Measurements from ENCODE around the gene WDR19. TPM values are rescaled to one million over a fixed set of nuclear protein-coding genes. Genes with fewer than 3 reads are reported as not detected.

The WDR19 gene
- total and polyA plus RNA-seq, 2 of the 4 experiments (the other 2 are of a cell fraction) = 16.0 to 22.6 TPM

DNA sequence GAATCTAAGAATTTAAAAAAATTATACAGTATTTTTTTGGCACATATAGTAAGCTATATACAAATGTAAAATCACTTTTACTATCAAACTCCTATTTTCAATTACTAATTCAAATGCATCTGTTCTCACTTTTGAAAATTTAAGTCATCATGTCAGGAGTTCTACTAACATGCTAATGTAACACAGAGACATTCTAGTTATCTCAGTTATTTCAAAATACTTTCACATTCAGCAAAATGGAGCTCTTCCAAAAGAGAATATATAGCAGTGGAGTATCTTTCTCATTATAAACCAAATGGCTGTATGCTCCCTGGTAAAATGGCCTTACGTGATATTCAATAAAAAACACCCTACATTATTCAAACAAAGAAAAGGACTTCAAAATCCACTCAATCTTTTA lies 141.5 kb downstream of the WDR19 start:
- H2AK9ac ChIP-seq (replicated peaks; ENCODE audit: low read depth, low read length, poor library complexity) = no peak overlapping the region
- peaks cover 4% of the 10 kb centered on the region; the same call in 1 of the 2 replicates for H3K4me1 ChIP-seq (ENCODE audit: control insufficient read depth, insufficient read depth, low read length)
- H3K27me3 ChIP-seq (ENCODE audit: control insufficient read depth, insufficient read depth, low read length) = no peaks in the 10 kb centered on the region
- peaks cover 2% of the 10 kb centered on the region; the same call in 1 of the 2 replicates for H3K9me1 ChIP-seq (ENCODE audit: insufficient read depth, low read length)
- no peak overlapping the region for H4K8ac ChIP-seq (ENCODE audit: low read depth in 2 of 2, low read length in 2 of 2)
- no peak overlapping the region for H2BK5ac ChIP-seq (ENCODE audit: low read depth, low read length, poor library complexity, severe bottlenecking)
- ChIA-PET POLR2A (ENCODE audit: unreplicated experiment) (no interaction called here), CTCF (no interaction called here)
- H2AFZ ChIP-seq (replicated peaks; ENCODE audit: low read length, poor library complexity) = no peak overlapping the region
- no peak overlapping the region for H3K4me3 ChIP-seq (ENCODE audit: insufficient read depth, low read depth, low read length)
- no peak overlapping the region for H3K56ac ChIP-seq (ENCODE audit: extremely low read depth, insufficient read depth, low read length)
- no peak overlapping the region for H2AK5ac ChIP-seq (ENCODE audit: low read depth, low read length)
- no peak for ATAC-seq (ENCODE audit: low read depth)
- no peak overlapping the region for H4K5ac ChIP-seq (ENCODE audit: low read depth, low read length)
- peaks cover 5% of the 10 kb centered on the region for H3K36me3 ChIP-seq (ENCODE audit: control insufficient read depth, insufficient read depth, low read length)
- H3K9ac ChIP-seq (ENCODE audit: low read depth, low read length) = no peak overlapping the region
- H3K14ac ChIP-seq (replicated peaks; ENCODE audit: low read depth, low read length) = no peak overlapping the region
- no peak overlapping the region for H3K18ac ChIP-seq (ENCODE audit: low read depth, low read length)
- H4K91ac ChIP-seq (ENCODE audit: insufficient read depth, low read depth, low read length) = no peak overlapping the region
- no peak overlapping the region for H3K23ac ChIP-seq (ENCODE audit: low read depth, low read length)
- intact Hi-C loops (cut with micrococcal nuclease) (loop anchor here (5.0 kb wide), 1 partner anchor 43 kb away; the partner anchor contains the start of gene RFC1), dilution Hi-C loops (cut with HindIII; ENCODE audit: low sequenced_read_pairs, unreplicated experiment) (no loop called here), in situ Hi-C loops (cut with MboI; ENCODE audit: low sequenced_read_pairs) (no loop called here)
- no peak overlapping the region for H3K4me2 ChIP-seq (ENCODE audit: low read depth, low read length)
- no CpG with 5 or more reads among the region's 1 CpG for WGBS, 2 experiments (ENCODE audit: extremely low coverage in 2 of 2, insufficient read length in 1 of 2)
- no peaks in the 10 kb centered on the region for H3K9me3 ChIP-seq (ENCODE audit: control insufficient read depth, insufficient read depth, low read length)
- DNase-seq = no peak
- TF ChIP-seq, protein P1, sequence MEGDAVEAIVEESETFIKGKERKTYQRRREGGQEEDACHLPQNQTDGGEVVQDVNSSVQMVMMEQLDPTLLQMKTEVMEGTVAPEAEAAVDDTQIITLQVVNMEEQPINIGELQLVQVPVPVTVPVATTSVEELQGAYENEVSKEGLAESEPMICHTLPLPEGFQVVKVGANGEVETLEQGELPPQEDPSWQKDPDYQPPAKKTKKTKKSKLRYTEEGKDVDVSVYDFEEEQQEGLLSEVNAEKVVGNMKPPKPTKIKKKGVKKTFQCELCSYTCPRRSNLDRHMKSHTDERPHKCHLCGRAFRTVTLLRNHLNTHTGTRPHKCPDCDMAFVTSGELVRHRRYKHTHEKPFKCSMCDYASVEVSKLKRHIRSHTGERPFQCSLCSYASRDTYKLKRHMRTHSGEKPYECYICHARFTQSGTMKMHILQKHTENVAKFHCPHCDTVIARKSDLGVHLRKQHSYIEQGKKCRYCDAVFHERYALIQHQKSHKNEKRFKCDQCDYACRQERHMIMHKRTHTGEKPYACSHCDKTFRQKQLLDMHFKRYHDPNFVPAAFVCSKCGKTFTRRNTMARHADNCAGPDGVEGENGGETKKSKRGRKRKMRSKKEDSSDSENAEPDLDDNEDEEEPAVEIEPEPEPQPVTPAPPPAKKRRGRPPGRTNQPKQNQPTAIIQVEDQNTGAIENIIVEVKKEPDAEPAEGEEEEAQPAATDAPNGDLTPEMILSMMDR (conservative IDR thresholded peaks at IDR 0.05; ENCODE audit: low read depth, low read length) = no peak
- TF ChIP-seq FOS (IDR thresholded peaks at IDR 0.05; ENCODE audit: low read depth, low read length) (no peak), MAFK (IDR thresholded peaks at IDR 0.05; ENCODE audit: low read depth, low read length) (no peak), MAZ (IDR thresholded peaks at IDR 0.05; ENCODE audit: borderline replicate concordance, low read depth, low read length) (no peak), NFE2L2 (IDR thresholded peaks at IDR 0.05; ENCODE audit: low read depth, low read length) (no peak), RCOR1 (IDR thresholded peaks at IDR 0.05; ENCODE audit: insufficient replicate concordance, low read length) (no peak), RFX5 (IDR thresholded peaks at IDR 0.05; ENCODE audit: low read depth, low read length) (no peak), BHLHE40 (IDR thresholded peaks at IDR 0.05; ENCODE audit: low read depth, low read length) (no peak), RAD21 (IDR thresholded peaks at IDR 0.05; ENCODE audit: low read length) (no peak)
- TF ChIP-seq, protein P2, sequence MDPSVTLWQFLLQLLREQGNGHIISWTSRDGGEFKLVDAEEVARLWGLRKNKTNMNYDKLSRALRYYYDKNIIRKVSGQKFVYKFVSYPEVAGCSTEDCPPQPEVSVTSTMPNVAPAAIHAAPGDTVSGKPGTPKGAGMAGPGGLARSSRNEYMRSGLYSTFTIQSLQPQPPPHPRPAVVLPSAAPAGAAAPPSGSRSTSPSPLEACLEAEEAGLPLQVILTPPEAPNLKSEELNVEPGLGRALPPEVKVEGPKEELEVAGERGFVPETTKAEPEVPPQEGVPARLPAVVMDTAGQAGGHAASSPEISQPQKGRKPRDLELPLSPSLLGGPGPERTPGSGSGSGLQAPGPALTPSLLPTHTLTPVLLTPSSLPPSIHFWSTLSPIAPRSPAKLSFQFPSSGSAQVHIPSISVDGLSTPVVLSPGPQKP (IDR thresholded peaks at IDR 0.05; ENCODE audit: borderline replicate concordance, low read depth, low read length) = no peak
- TF ChIP-seq, protein P3, sequence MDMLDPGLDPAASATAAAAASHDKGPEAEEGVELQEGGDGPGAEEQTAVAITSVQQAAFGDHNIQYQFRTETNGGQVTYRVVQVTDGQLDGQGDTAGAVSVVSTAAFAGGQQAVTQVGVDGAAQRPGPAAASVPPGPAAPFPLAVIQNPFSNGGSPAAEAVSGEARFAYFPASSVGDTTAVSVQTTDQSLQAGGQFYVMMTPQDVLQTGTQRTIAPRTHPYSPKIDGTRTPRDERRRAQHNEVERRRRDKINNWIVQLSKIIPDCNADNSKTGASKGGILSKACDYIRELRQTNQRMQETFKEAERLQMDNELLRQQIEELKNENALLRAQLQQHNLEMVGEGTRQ (IDR thresholded peaks at IDR 0.05; ENCODE audit: low read depth, low read length) = no peak
- H3K4ac ChIP-seq (ENCODE audit: low read depth, low read length) = no peak overlapping the region
- H2BK20ac ChIP-seq (ENCODE audit: low read depth, low read length) = no peak overlapping the region
- H2BK15ac ChIP-seq (ENCODE audit: low read depth, low read length) = no peak overlapping the region
- no TSS peak for BruUV-seq (replicated peaks)
- H4K20me1 ChIP-seq (ENCODE audit: insufficient read depth, low read length) = no peaks in the 10 kb centered on the region; the same call in 1 of the 2 replicates
- peaks cover 14 to 26% of the 10 kb centered on the region in 2 experiments for H3K79me1 ChIP-seq (ENCODE audit: low read depth in 1 of 2, low read length in 2 of 2)
- H3K27ac ChIP-seq (ENCODE audit: insufficient read depth, low read length) = no peak overlapping the region
- no peak overlapping the region for H2BK120ac ChIP-seq (ENCODE audit: low read depth, low read length)

Measured in IMR-90 (cell line).